HG02642 (cell line): Measurements from ENCODE around the gene MEAK7.
A peak's percentile ranks its signal among the peaks of the same experiment; 100 is the strongest.
"Not testable (repeated sequence)": the region's sequence is repeated elsewhere in the genome, so short reads cannot be mapped to it uniquely, and the experiment has no call there.

Experiments used
- ATAC-seq: cut with Tn5 transposase; IDR thresholded peaks from one replicate; pipeline ENCODE4 v1.9.1; 2021; ENCODE audit warnings: mild to moderate bottlenecking; ENCODE audit not compliant: unreplicated experiment, poor library complexity

Gene MEAK7

GRCh38 chr16:84534815-84535214 lies 30.4 kb upstream of the MEAK7 start:
- no peak for ATAC-seq

- ATAC-seq: no peak
Observed at GRCh38 chr16:84532855-84533486, 28.5 kb upstream of the MEAK7 start.

GRCh38 chr16:84532291-84532724 lies 27.8 kb upstream of the MEAK7 start:
- ATAC-seq: no peak

- no peak for ATAC-seq
Observed at GRCh38 chr16:84531671-84532111, 27.2 kb upstream of the MEAK7 start.

- no peak for ATAC-seq
Observed at GRCh38 chr16:84530590-84530989, 26.1 kb upstream of the MEAK7 start.

GRCh38 chr16:84529607-84530006 lies 25.1 kb upstream of the MEAK7 start:
- ATAC-seq: no peak

GRCh38 chr16:84528322-84528721 lies 23.9 kb upstream of the MEAK7 start:
- no peak for ATAC-seq

- ATAC-seq: no peak
Observed at GRCh38 chr16:84527532-84528269, 23.2 kb upstream of the MEAK7 start.

GRCh38 chr16:84526794-84527531 lies 22.5 kb upstream of the MEAK7 start:
- no peak for ATAC-seq

- ATAC-seq: not testable (repeated sequence)
Observed at GRCh38 chr16:84524941-84525581, 20.6 kb upstream of the MEAK7 start.

- ATAC-seq: no peak
Observed at GRCh38 chr16:84524346-84524920, 20.0 kb upstream of the MEAK7 start.

GRCh38 chr16:84521497-84521770 lies 17.0 kb upstream of the MEAK7 start:
- no peak for ATAC-seq

GRCh38 chr16:84520725-84521496 lies 16.5 kb upstream of the MEAK7 start:
- ATAC-seq: no peak

- no peak for ATAC-seq
Observed at GRCh38 chr16:84519855-84520254, 15.4 kb upstream of the MEAK7 start.

GRCh38 chr16:84518804-84519341 lies 14.4 kb upstream of the MEAK7 start:
- ATAC-seq: no peak

- ATAC-seq: not testable (repeated sequence)
Observed at GRCh38 chr16:84518220-84518619, 13.8 kb upstream of the MEAK7 start.

- no peak for ATAC-seq
Observed at GRCh38 chr16:84517366-84517765, 12.9 kb upstream of the MEAK7 start.

GRCh38 chr16:84514874-84515835 lies 10.7 kb upstream of the MEAK7 start:
- peak; percentile 79 for ATAC-seq
